Epithelial cell of proximal tubule (primary cell): ENCODE results near the gene AKAP7. TPM values are rescaled to one million over a fixed set of nuclear protein-coding genes. Genes with fewer than 3 reads are reported as not detected.

Experiments used
- DNase-seq: peaks from one replicate; pipeline ENCODE4 v3.0.0-alpha.2; 2011; ENCODE audit warnings: low read depth
- H3K4me3 ChIP-seq: 2 replicates; pipeline ENCODE4 v1.5.1; 2011; ENCODE audit warnings: low read depth, mild to moderate bottlenecking, low read length
- CTCF ChIP-seq: conservative IDR thresholded peaks from 2 replicates; pipeline ENCODE4 v1.5.1; 2012; ENCODE audit warnings: low read depth, mild to moderate bottlenecking, low read length
- total RNA-seq: library from RNA; depleted of rRNA; stranded (reverse); fragments of >200 nt; gene quantifications from 2 replicates; pipeline ENCODE4 v1.2.3, GENCODE V29; 2015

Gene AKAP7
- total RNA-seq, 1 donor from 2014 or later = 3.5 TPM

- no peak overlapping the region for H3K4me3 ChIP-seq
- TF ChIP-seq CTCF = no peak
- DNase-seq = no peak
Observed at GRCh38 chr6:131191590-131191989, 56.3 kb downstream of the AKAP7 start.

- DNase-seq = no peak
- no peak overlapping the region for H3K4me3 ChIP-seq
- TF ChIP-seq CTCF = no peak
Observed at GRCh38 chr6:131197716-131198115, 62.4 kb downstream of the AKAP7 start.

- H3K4me3 ChIP-seq = no peak overlapping the region
- DNase-seq = peak; percentile 37
- TF ChIP-seq CTCF = peak; percentile 89
Observed at GRCh38 chr6:131199568-131200272, 64.5 kb downstream of the AKAP7 start.

GRCh38 chr6:131205481-131206244, 70.4 kb downstream of the AKAP7 start:
- no peak for DNase-seq
- TF ChIP-seq CTCF = no peak
- H3K4me3 ChIP-seq = no peak overlapping the region

GRCh38 chr6:131206463-131207251, 71.4 kb downstream of the AKAP7 start:
- no peak for DNase-seq
- no peak for TF ChIP-seq CTCF
- H3K4me3 ChIP-seq = no peak overlapping the region

- no peak for DNase-seq
- no peak for TF ChIP-seq CTCF
- H3K4me3 ChIP-seq = no peak overlapping the region
Observed at GRCh38 chr6:131208787-131209186, 73.5 kb downstream of the AKAP7 start.
